ENCODE measurements around the gene UQCC3.

GRCh38 chr11:62715150-62716130 lies 44.0 kb downstream of the UQCC3 start:
- TF ChIP-seq, protein P1, sequence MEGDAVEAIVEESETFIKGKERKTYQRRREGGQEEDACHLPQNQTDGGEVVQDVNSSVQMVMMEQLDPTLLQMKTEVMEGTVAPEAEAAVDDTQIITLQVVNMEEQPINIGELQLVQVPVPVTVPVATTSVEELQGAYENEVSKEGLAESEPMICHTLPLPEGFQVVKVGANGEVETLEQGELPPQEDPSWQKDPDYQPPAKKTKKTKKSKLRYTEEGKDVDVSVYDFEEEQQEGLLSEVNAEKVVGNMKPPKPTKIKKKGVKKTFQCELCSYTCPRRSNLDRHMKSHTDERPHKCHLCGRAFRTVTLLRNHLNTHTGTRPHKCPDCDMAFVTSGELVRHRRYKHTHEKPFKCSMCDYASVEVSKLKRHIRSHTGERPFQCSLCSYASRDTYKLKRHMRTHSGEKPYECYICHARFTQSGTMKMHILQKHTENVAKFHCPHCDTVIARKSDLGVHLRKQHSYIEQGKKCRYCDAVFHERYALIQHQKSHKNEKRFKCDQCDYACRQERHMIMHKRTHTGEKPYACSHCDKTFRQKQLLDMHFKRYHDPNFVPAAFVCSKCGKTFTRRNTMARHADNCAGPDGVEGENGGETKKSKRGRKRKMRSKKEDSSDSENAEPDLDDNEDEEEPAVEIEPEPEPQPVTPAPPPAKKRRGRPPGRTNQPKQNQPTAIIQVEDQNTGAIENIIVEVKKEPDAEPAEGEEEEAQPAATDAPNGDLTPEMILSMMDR (IDR thresholded peaks at IDR 0.05) = no peak
- no peak for TF ChIP-seq POLR2AphosphoS5 (IDR thresholded peaks at IDR 0.05)
